SK-N-SH (cell line): ENCODE data around the gene TRIM9. TPM values are rescaled to one million over a fixed set of nuclear protein-coding genes. Genes with fewer than 3 reads are reported as not detected.
A peak's percentile ranks its signal among the peaks of the same experiment; 100 is the strongest.

Source experiments
- CTCF ChIA-PET: fragments of 300-600, 350-600 bp; formaldehyde crosslinking; extraction: SDS; loops from one replicate; lab custom pipeline; 2021; lab: Yijun Ruan, JAX
- POLR2A ChIA-PET: fragments of 350-600 bp; sonication (Branson Sonifier 250); formaldehyde crosslinking; extraction: SDS; loops from one replicate; lab custom pipeline; 2020; ENCODE audit warnings: antibody characterized with exemption, inconsistent platforms; lab: Yijun Ruan, JAX
- DNase-seq: peaks from one replicate; pipeline ENCODE4 v3.0.0; 2012
- H2AFZ ChIP-seq: fragments of 200-600 bp; sonication (generic); 2 replicates; pipeline ENCODE4 v1.8.1; 2016; ENCODE audit warnings: antibody characterized with exemption, mild to moderate bottlenecking, low read depth
- H3F3A ChIP-seq: fragments of 200-600 bp; sonication (generic); replicated peaks from 2 replicates; pipeline ENCODE3; 2016; ENCODE audit warnings: antibody characterized with exemption, mild to moderate bottlenecking; ENCODE audit not compliant: insufficient read depth
- H3K27ac ChIP-seq, 2 experiments: fragments of 200-500 bp in 1 of 2; fragments of 200-600 bp in 1 of 2; sonication (Bioruptor generic) in 1 of 2; sonication (generic), shearing (Covaris generic) in 1 of 2; 2 replicates each; pipeline versions ENCODE4 v1.5.1 to v1.6.1; 2014 to 2016; ENCODE audit warnings: low read depth in 2 of 2, inconsistent platforms in 1 of 2, low read length in 1 of 2, mild to moderate bottlenecking in 1 of 2, mixed read lengths in 1 of 2
- H3K27me3 ChIP-seq: fragments of 200-600 bp; sonication (generic), shearing (Covaris generic); 2 replicates; pipeline ENCODE4 v1.6.1; 2016; ENCODE audit warnings: mixed run types; ENCODE audit not compliant: insufficient read depth
- H3K36me3 ChIP-seq, 2 experiments: fragments of 200-500 bp in 1 of 2; fragments of 200-600 bp in 1 of 2; sonication (Bioruptor generic) in 1 of 2; sonication (generic) in 1 of 2; replicated peaks in 1 of 2; 2 replicates each; pipeline versions ENCODE3 to v1.5.1; 2014 to 2016; ENCODE audit warnings: low read length in 1 of 2, mild to moderate bottlenecking in 1 of 2; ENCODE audit not compliant: insufficient read depth in 2 of 2, control insufficient read depth in 1 of 2
- H3K4me1 ChIP-seq, 2 experiments: fragments of 200-500 bp in 1 of 2; fragments of 200-600 bp in 1 of 2; sonication (Bioruptor generic) in 1 of 2; sonication (generic), shearing (Covaris generic) in 1 of 2; 2 replicates each; pipeline versions ENCODE4 v1.5.1 to v1.6.1; 2014 to 2016; ENCODE audit warnings: low read depth in 1 of 2, low read length in 1 of 2, mixed run types in 1 of 2; ENCODE audit not compliant: insufficient read depth in 2 of 2, control insufficient read depth in 1 of 2
- H3K4me2 ChIP-seq: fragments of 200-600 bp; sonication (generic), shearing (Covaris generic); 2 replicates; pipeline ENCODE4 v1.6.1; 2017; ENCODE audit warnings: mixed run types
- H3K4me3 ChIP-seq, 2 experiments: fragments of 200-500 bp in 1 of 2; fragments of 200-600 bp in 1 of 2; sonication (Bioruptor generic) in 1 of 2; sonication (generic), shearing (Covaris generic) in 1 of 2; 2 replicates each; pipeline versions ENCODE4 v1.5.1 to v1.8.1; 2014 to 2016; ENCODE audit warnings: low read depth in 2 of 2, inconsistent platforms in 1 of 2, low read length in 1 of 2, mild to moderate bottlenecking in 1 of 2, mixed read lengths in 1 of 2, moderate library complexity in 1 of 2
- H3K79me2 ChIP-seq: fragments of 200-600 bp; sonication (generic); 2 replicates; pipeline ENCODE4 v1.8.1; 2017; ENCODE audit warnings: mild to moderate bottlenecking; ENCODE audit not compliant: insufficient read depth
- H3K9ac ChIP-seq: fragments of 200-600 bp; sonication (generic); 2 replicates; pipeline ENCODE4 v1.6.1; 2017; ENCODE audit warnings: mixed run types
- H3K9me2 ChIP-seq: fragments of 200-600 bp; sonication (generic); 2 replicates; pipeline ENCODE4 v1.6.1; 2017; ENCODE audit warnings: mixed run types
- H3K9me3 ChIP-seq: fragments of 200-600 bp; sonication (generic); 2 replicates; pipeline ENCODE4 v1.6.1; 2017; ENCODE audit warnings: mixed run types, mild to moderate bottlenecking, moderate library complexity
- H4K20me1 ChIP-seq: fragments of 200-600 bp; sonication (generic); 2 replicates; pipeline ENCODE4 v1.6.1; 2017; ENCODE audit warnings: mild to moderate bottlenecking, mixed run types; ENCODE audit not compliant: insufficient read depth
- EP300 ChIP-seq, 2 experiments: IDR thresholded peaks; 2 replicates each; pipeline versions ENCODE4 v1.4.0 to v1.6.1; 2012; ENCODE audit warnings: borderline replicate concordance in 1 of 2, low read depth in 1 of 2, low read length in 1 of 2
- FOSL2 ChIP-seq: IDR thresholded peaks from 2 replicates; pipeline ENCODE4 v1.4.0; 2012; ENCODE audit warnings: low read depth, mild to moderate bottlenecking, moderate library complexity, borderline replicate concordance
- JUND ChIP-seq: IDR thresholded peaks from 2 replicates; pipeline ENCODE4 v1.4.0; 2012
- MXI1 ChIP-seq: IDR thresholded peaks from 2 replicates; pipeline ENCODE4 v1.6.1; 2012; ENCODE audit warnings: mild to moderate bottlenecking, low read depth, low read length, improper control_type of control experiment
- NFIC ChIP-seq: IDR thresholded peaks from 2 replicates; pipeline ENCODE4 v1.4.0; 2012; ENCODE audit warnings: borderline replicate concordance
- NRF1 ChIP-seq: IDR thresholded peaks from 2 replicates; pipeline ENCODE4 v1.6.1; 2012; ENCODE audit warnings: low read depth, mild to moderate bottlenecking, low read length
- RCOR1 ChIP-seq: fragments of 150-350 bp; IDR thresholded peaks from 2 replicates; pipeline ENCODE4 v1.6.1; 2017; ENCODE audit warnings: antibody characterized with exemption, low read length
- RFX5 ChIP-seq: IDR thresholded peaks from 2 replicates; pipeline ENCODE4 v1.6.1; 2012; ENCODE audit warnings: mild to moderate bottlenecking, improper control_type of control experiment, low read length
- SIN3A ChIP-seq: IDR thresholded peaks from 2 replicates; pipeline ENCODE4 v1.6.1; 2012; ENCODE audit warnings: low read depth, mild to moderate bottlenecking, low read length, moderate library complexity, borderline replicate concordance
- TCF12 ChIP-seq: IDR thresholded peaks from 2 replicates; pipeline ENCODE4 v1.4.0; 2012
- TEAD4 ChIP-seq: IDR thresholded peaks from 2 replicates; pipeline ENCODE4 v1.4.0; 2012; ENCODE audit warnings: mild to moderate bottlenecking, borderline replicate concordance; ENCODE audit not compliant: insufficient read depth
- YY1 ChIP-seq: IDR thresholded peaks from 2 replicates; pipeline ENCODE4 v1.4.0; 2012; ENCODE audit warnings: low read depth, mild to moderate bottlenecking
- WGBS: methylation state at CpG from one replicate; pipeline ENCODE4 v1.1.6; 2017; ENCODE audit warnings: low lambda C conversion rate; 5-methylcytosine and 5-hydroxymethylcytosine counted together
- polyA plus RNA-seq, 3 experiments: library from polyadenylated mRNA; depleted of rRNA; stranded (reverse); fragments of >200 nt; gene quantifications; 2 replicates each; pipeline ENCODE4 v1.2.3, GENCODE V29; 2012
- TF ChIP-seq, protein P1 (sequence below): IDR thresholded peaks from 2 replicates; pipeline ENCODE4 v1.6.1; 2012; ENCODE audit warnings: mild to moderate bottlenecking, low read depth, low read length, moderate library complexity
- TF ChIP-seq, protein P2 (sequence below): IDR thresholded peaks from 2 replicates; pipeline ENCODE4; 2012
- TF ChIP-seq, protein P3 (sequence below): IDR thresholded peaks from 2 replicates; pipeline ENCODE4 v1.4.0; 2012; ENCODE audit warnings: low read depth

TRIM9 gene
- polyA plus RNA-seq, 1 of the 3 experiments (the other 2 are of a cell fraction), result 3.9 TPM

DNA sequence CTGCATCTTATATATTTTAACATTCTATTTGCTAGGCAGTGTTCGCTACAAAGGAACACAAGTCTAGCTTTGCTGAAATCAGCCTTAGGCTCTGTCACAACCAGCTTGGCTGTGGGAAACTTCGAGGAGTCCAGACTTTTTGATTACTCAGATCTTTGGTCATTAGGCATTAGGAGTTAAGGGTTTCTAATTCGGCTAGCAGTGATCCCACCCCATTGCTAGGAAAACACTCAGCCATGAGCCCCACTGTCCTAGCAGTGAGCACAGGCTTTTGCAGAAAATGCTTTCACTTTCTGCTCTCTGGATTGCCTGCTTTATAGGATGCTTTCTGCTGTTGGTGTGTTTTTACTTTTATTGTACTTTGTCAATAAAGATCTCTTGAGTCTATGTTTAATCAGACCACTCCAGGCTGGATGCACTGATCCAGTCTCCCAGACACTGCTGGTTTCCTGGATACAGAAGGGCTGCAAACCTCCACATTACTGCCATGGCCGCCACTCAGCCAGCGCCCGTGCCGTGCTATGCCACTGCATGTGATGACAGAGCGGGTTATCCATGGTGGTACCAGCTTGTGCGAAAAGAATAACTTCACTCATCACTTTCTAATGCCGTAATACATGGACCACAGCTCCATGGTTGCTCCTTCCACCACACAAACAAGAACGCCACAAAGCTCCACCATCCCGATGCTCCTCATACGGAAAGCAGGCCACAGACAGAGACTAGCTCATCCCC is 109.6 kb downstream of the TRIM9 start:
- 83% methylated on average over 8 of the region's 13 CpGs for WGBS
- no peak overlapping the region for H3K4me3 ChIP-seq
- POLR2A ChIA-PET, result no interaction called here
- peak overlapping the region; percentile 54; the same call in 1 of the 2 replicates for H2AFZ ChIP-seq
- H3K9ac ChIP-seq, result no peak overlapping the region
- peaks cover 5% of the 10 kb centered on the region for H3F3A ChIP-seq
- no peaks in the 10 kb centered on the region for H3K36me3 ChIP-seq
- DNase-seq, result no peak
- peak overlapping the region; percentile 20; the same call in 1 of the 2 replicates for H3K4me2 ChIP-seq
- CTCF ChIA-PET, result no interaction called here
- H3K9me3 ChIP-seq, result no peaks in the 10 kb centered on the region
- H3K27me3 ChIP-seq, result no peaks in the 10 kb centered on the region
- peaks cover 4 to 5% of the 10 kb centered on the region in 2 experiments; a peak in 3 of 4 replicates for H3K4me1 ChIP-seq
- no peaks in the 10 kb centered on the region for H4K20me1 ChIP-seq
- no peak for TF ChIP-seq NRF1
- no peak for TF ChIP-seq EP300 (IDR thresholded peaks at IDR 0.05; ENCODE audit: borderline replicate concordance in 1 of 2, low read depth in 1 of 2, low read length in 1 of 2)
- TF ChIP-seq RFX5, result no peak
- TF ChIP-seq JUND, result no peak
- no peak for TF ChIP-seq SIN3A
- no peak for TF ChIP-seq MXI1
- TF ChIP-seq RCOR1, result no peak
- H3K9me2 ChIP-seq, result no peaks in the 10 kb centered on the region
- 0 out of 4 replicates have a peak overlapping the region, but pooled peaks of 1 of the 2 experiments have one; percentile 7 for H3K27ac ChIP-seq
- H3K79me2 ChIP-seq, result no peaks in the 10 kb centered on the region

DNA sequence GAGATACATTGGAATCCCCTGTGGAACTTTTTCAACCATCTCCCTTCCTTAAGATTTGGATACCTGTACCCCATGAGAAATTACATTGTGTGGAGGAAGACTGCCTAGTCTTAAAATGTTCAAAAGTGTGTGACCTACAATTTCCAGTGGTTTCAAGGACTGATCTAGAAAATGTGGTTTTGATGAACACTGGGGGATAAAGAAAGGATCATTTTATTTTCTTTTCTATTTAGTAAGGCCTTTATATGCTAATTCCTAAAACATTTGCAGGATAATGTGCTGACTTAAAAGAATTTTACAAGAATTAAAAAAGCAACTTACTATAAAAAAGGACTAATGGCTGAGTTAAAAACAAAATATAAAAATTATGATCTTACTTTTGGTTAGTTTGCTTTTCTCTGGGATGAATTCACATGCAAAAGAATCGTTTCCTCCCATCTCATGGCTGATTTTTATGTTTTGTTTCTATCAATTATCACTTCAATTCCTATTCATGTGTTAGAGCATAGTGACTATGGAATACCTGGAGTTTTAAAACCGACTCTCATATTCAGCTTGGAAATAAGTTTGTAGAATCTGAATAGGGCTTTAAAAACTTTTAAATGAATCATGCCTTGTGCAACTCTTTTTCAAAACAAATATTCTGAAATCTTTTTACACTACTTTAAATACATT is 110.7 kb downstream of the TRIM9 start:
- H3K9me2 ChIP-seq, result no peaks in the 10 kb centered on the region
- H3K27ac ChIP-seq, result no peak overlapping the region
- no peaks in the 10 kb centered on the region for H4K20me1 ChIP-seq
- no peaks in the 10 kb centered on the region for H3K9me3 ChIP-seq
- TF ChIP-seq TEAD4, result no peak
- TF ChIP-seq FOSL2, result no peak
- TF ChIP-seq, protein P1, sequence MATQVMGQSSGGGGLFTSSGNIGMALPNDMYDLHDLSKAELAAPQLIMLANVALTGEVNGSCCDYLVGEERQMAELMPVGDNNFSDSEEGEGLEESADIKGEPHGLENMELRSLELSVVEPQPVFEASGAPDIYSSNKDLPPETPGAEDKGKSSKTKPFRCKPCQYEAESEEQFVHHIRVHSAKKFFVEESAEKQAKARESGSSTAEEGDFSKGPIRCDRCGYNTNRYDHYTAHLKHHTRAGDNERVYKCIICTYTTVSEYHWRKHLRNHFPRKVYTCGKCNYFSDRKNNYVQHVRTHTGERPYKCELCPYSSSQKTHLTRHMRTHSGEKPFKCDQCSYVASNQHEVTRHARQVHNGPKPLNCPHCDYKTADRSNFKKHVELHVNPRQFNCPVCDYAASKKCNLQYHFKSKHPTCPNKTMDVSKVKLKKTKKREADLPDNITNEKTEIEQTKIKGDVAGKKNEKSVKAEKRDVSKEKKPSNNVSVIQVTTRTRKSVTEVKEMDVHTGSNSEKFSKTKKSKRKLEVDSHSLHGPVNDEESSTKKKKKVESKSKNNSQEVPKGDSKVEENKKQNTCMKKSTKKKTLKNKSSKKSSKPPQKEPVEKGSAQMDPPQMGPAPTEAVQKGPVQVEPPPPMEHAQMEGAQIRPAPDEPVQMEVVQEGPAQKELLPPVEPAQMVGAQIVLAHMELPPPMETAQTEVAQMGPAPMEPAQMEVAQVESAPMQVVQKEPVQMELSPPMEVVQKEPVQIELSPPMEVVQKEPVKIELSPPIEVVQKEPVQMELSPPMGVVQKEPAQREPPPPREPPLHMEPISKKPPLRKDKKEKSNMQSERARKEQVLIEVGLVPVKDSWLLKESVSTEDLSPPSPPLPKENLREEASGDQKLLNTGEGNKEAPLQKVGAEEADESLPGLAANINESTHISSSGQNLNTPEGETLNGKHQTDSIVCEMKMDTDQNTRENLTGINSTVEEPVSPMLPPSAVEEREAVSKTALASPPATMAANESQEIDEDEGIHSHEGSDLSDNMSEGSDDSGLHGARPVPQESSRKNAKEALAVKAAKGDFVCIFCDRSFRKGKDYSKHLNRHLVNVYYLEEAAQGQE, result no peak
- TF ChIP-seq, protein P2, sequence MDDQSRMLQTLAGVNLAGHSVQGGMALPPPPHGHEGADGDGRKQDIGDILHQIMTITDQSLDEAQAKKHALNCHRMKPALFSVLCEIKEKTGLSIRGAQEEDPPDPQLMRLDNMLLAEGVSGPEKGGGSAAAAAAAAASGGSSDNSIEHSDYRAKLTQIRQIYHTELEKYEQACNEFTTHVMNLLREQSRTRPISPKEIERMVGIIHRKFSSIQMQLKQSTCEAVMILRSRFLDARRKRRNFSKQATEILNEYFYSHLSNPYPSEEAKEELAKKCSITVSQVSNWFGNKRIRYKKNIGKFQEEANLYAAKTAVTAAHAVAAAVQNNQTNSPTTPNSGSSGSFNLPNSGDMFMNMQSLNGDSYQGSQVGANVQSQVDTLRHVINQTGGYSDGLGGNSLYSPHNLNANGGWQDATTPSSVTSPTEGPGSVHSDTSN, result no peak
- no peak for TF ChIP-seq TCF12
- TF ChIP-seq NFIC, result no peak
- TF ChIP-seq, protein P3, sequence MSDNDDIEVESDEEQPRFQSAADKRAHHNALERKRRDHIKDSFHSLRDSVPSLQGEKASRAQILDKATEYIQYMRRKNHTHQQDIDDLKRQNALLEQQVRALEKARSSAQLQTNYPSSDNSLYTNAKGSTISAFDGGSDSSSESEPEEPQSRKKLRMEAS, result no peak
- TF ChIP-seq YY1, result no peak
- H3K4me3 ChIP-seq, result no peak overlapping the region
- no peaks in the 10 kb centered on the region for H3K27me3 ChIP-seq
- no peak for DNase-seq
- H2AFZ ChIP-seq, result no peak overlapping the region
- no peaks in the 10 kb centered on the region for H3K36me3 ChIP-seq
- 84% methylated on average over 2 of the region's 2 CpGs for WGBS
- H3F3A ChIP-seq, result peaks cover 5% of the 10 kb centered on the region
- H3K79me2 ChIP-seq, result no peaks in the 10 kb centered on the region
- ChIA-PET POLR2A (no interaction called here), CTCF (no interaction called here)
- H3K4me2 ChIP-seq, result no peak overlapping the region
- no peak overlapping the region for H3K9ac ChIP-seq
- peaks cover 5% of the 10 kb centered on the region in 2 experiments; a peak in 3 of 4 replicates for H3K4me1 ChIP-seq
